B cell (primary cell): Measurements from ENCODE around the gene MIR17HG. TPM values are rescaled to one million over a fixed set of nuclear protein-coding genes. Genes with fewer than 3 reads are reported as not detected.
"Not testable (repeated sequence)": the region's sequence is repeated elsewhere in the genome, so short reads cannot be mapped to it uniquely, and the experiment has no call there.

Experiments
- ATAC-seq: fragments of 200-7000 bp; cut with Tn5 transposase; one replicate; pipeline ENCODE4 v1.10.0; 2021; ENCODE audit warnings: low read depth, mild to moderate bottlenecking, moderate number of reproducible peaks, moderate library complexity
- CTCF ChIA-PET: fragments of 350-600 bp; sonication (Branson Sonifier 250); formaldehyde crosslinking; loops from one replicate; lab custom pipeline; 2021; ENCODE audit warnings: antibody characterized with exemption, inconsistent platforms; lab: Charles Lee
- POLR2A ChIA-PET: fragments of 350-600 bp; sonication (Branson Sonifier 250); formaldehyde crosslinking; loops from one replicate; lab custom pipeline; 2021; ENCODE audit warnings: antibody characterized with exemption; lab: Charles Lee
- DNase-seq: peaks from one replicate; pipeline ENCODE4 v3.0.0; 2013
- H2AFZ ChIP-seq: 2 replicates; pipeline ENCODE4 v1.6.1; 2012; ENCODE audit warnings: mild to moderate bottlenecking, low read depth, low read length; ENCODE audit not compliant: insufficient read depth, poor library complexity, severe bottlenecking
- H3K27ac ChIP-seq, 2 donors: 1 replicate in 1 of 2; 2 replicates in 1 of 2; pipeline ENCODE4 v1.5.1; 2012 to 2013; ENCODE audit warnings: low read length in 2 of 2, mild to moderate bottlenecking in 2 of 2, moderate library complexity in 1 of 2
- H3K27me3 ChIP-seq, 4 experiments: fragments of 200-600 bp in 1 of 4; sonication (generic) in 1 of 4; replicated peaks in 1 of 4; 1 replicate in 2 of 4; 2 replicates in 2 of 4; pipeline versions ENCODE4 v1.6.1 to v1.7.0; 2013 to 2016; ENCODE audit warnings: low read length in 3 of 4, mild to moderate bottlenecking in 2 of 4, mixed read lengths in 1 of 4, moderate library complexity in 1 of 4; ENCODE audit not compliant: insufficient read depth in 4 of 4, control insufficient read depth in 3 of 4; ENCODE audit errors: control extremely low read depth in 1 of 4
- H3K36me3 ChIP-seq, 2 experiments: replicated peaks in 1 of 2; 1 replicate in 1 of 2; 2 replicates in 1 of 2; pipeline versions ENCODE4 v1.6.1 to v1.7.1; 2013; ENCODE audit warnings: low read length in 1 of 2; ENCODE audit not compliant: insufficient read depth in 2 of 2, control insufficient read depth in 1 of 2; ENCODE audit errors: control extremely low read depth in 1 of 2, extremely low read depth in 1 of 2
- H3K4me1 ChIP-seq, 2 donors: fragments of 200-600 bp in 1 of 2; sonication (generic) in 1 of 2; 1 replicate in 1 of 2; 2 replicates in 1 of 2; pipeline versions ENCODE4 v1.5.1 to v1.6.1; 2013 to 2017; ENCODE audit warnings: low read length in 2 of 2; ENCODE audit not compliant: control insufficient read depth in 2 of 2, insufficient read depth in 2 of 2
- H3K4me2 ChIP-seq: replicated peaks from 2 replicates; pipeline ENCODE3; 2012; ENCODE audit warnings: mild to moderate bottlenecking, low read depth, low read length; ENCODE audit not compliant: poor library complexity, severe bottlenecking
- H3K4me3 ChIP-seq, 5 experiments: fragments of 200-600 bp in 1 of 5; sonication (generic) in 1 of 5; 1 replicate in 3 of 5; 2 replicates in 2 of 5; pipeline versions ENCODE4 v1.5.1 to v1.7.0; 2011 to 2016; ENCODE audit warnings: low read length in 4 of 5, mild to moderate bottlenecking in 4 of 5, low read depth in 2 of 5, control low read depth in 1 of 5, moderate library complexity in 1 of 5; ENCODE audit not compliant: insufficient read depth in 1 of 5; ENCODE audit errors: control extremely low read depth in 1 of 5, extremely low read depth in 1 of 5
- H3K79me2 ChIP-seq: fragments of 200-600 bp; sonication (generic); one replicate; pipeline ENCODE4 v1.6.0; 2016; ENCODE audit warnings: low read length; ENCODE audit not compliant: control insufficient read depth, insufficient read depth
- H3K9ac ChIP-seq: fragments of 200-600 bp; sonication (generic); 2 replicates; pipeline ENCODE4 v1.6.1; 2017; ENCODE audit warnings: mild to moderate bottlenecking, low read length, moderate library complexity
- H3K9me3 ChIP-seq, 3 donors: one replicate each; pipeline versions ENCODE4 v1.6.1 to v1.7.1; 2013; ENCODE audit warnings: low read length in 2 of 3; ENCODE audit not compliant: control insufficient read depth in 2 of 3, insufficient read depth in 1 of 3; ENCODE audit errors: control extremely low read depth in 1 of 3
- H4K20me1 ChIP-seq: 2 replicates; pipeline ENCODE4 v1.6.0; 2012; ENCODE audit warnings: mild to moderate bottlenecking, low read length; ENCODE audit not compliant: insufficient read depth, control insufficient read depth, poor library complexity, severe bottlenecking
- H3K27ac Mint-ChIP-seq: one replicate; pipeline ENCODE4 v1.8.0; 2021; ENCODE audit warnings: mixed read lengths
- H3K27me3 Mint-ChIP-seq: one replicate; pipeline ENCODE4 v1.8.0; 2021; ENCODE audit warnings: mixed read lengths
- H3K4me1 Mint-ChIP-seq: one replicate; pipeline ENCODE4 v1.8.0; 2021; ENCODE audit warnings: mixed read lengths
- H3K4me3 Mint-ChIP-seq: one replicate; pipeline ENCODE4 v1.8.0; 2021; ENCODE audit warnings: mixed read lengths
- H3K9me3 Mint-ChIP-seq: one replicate; pipeline ENCODE4 v1.8.0; 2022; ENCODE audit warnings: mixed read lengths; ENCODE audit not compliant: insufficient read depth
- CTCF ChIP-seq: fragments of 200-600 bp; IDR thresholded peaks from one replicate; pipeline ENCODE4 v1.8.0; 2022; ENCODE audit warnings: antibody characterized with exemption, mild to moderate bottlenecking
- EZH2 ChIP-seq: IDR thresholded peaks from 2 replicates; pipeline ENCODE4 v1.6.1; 2012; ENCODE audit warnings: borderline replicate concordance, low read depth, mild to moderate bottlenecking, moderate library complexity, low read length; ENCODE audit not compliant: insufficient read depth, poor library complexity, severe bottlenecking
- WGBS: methylation state at CpG from one replicate; pipeline ENCODE4 v1.1.5; 2013; ENCODE audit warnings: missing lambda C conversion rate; ENCODE audit not compliant: insufficient coverage; 5-methylcytosine and 5-hydroxymethylcytosine counted together
- intact Hi-C: fragments of 100-400 bp; cut with micrococcal nuclease; formaldehyde crosslinking; loops from one replicate; pipeline ENCODE4 v1.10.0; 2022
- polyA plus RNA-seq: library from polyadenylated mRNA; depleted of rRNA; stranded (reverse); fragments of >200 nt; gene quantifications from 2 replicates; pipeline ENCODE4 v1.2.3, GENCODE V29; 2012
- total RNA-seq, 2 donors: library from RNA; stranded (reverse); fragments of 120-200 nt in 1 of 2; gene quantifications; 1 replicate in 1 of 2; 2 replicates in 1 of 2; pipeline versions ENCODE4 v1.2.3 to v1.2.4, GENCODE V29; 2013 to 2022

Gene MIR17HG
- total and polyA plus RNA-seq, 2 donors (not counting 1 experiment from before 2014, with no cell fraction given) = 6.0 to 17.1 TPM

GRCh38 chr13:91351980-91352379 is 4.5 kb downstream of the MIR17HG start:
- Mint-ChIP-seq H3K9me3 (no peaks in the 10 kb centered on the region), H3K27ac (no peak overlapping the region), H3K4me1 (peaks cover 31% of the 10 kb centered on the region), H3K27me3 (no peaks in the 10 kb centered on the region), H3K4me3 (no peak overlapping the region)
- Histone ChIP-seq H3K4me1 (peaks cover 16 to 18% of the 10 kb centered on the region in 2 donors), H4K20me1 (peaks cover 39% of the 10 kb centered on the region), H3K4me3 (no peak overlapping the region), H3K36me3 (peaks cover 2 to 50% of the 10 kb centered on the region in 2 experiments), H3K27ac (no peak overlapping the region), H3K9ac (no peak overlapping the region), H3K27me3 (no peaks in the 10 kb centered on the region), H2AFZ (no peak overlapping the region), H3K9me3 (no peaks in the 10 kb centered on the region), H3K4me2 (no peak overlapping the region), H3K79me2 (peaks cover 37% of the 10 kb centered on the region)
- TF ChIP-seq CTCF (no peak), EZH2 (no peak)
- WGBS = no CpG with 5 or more reads among the region's 2 CpGs
- ATAC-seq = no peak
- intact Hi-C loops = no loop called here
- ChIA-PET CTCF (no interaction called here), POLR2A (no interaction called here)
- DNase-seq = no peak

GRCh38 chr13:91352891-91353290 is 5.4 kb downstream of the MIR17HG start:
- H3K4me1 ChIP-seq = peaks cover 14 to 18% of the 10 kb centered on the region in 2 donors
- H3K27me3 Mint-ChIP-seq, H3K4me2 ChIP-seq, H3K4me3 Mint-ChIP-seq, H3K4me3 ChIP-seq, POLR2A ChIA-PET, H3K9me3 Mint-ChIP-seq, DNase-seq, H3K9ac ChIP-seq, H3K27ac ChIP-seq, H3K27me3 ChIP-seq, H3K27ac Mint-ChIP-seq, H2AFZ ChIP-seq, H3K9me3 ChIP-seq, ATAC-seq, intact Hi-C loops: not testable (repeated sequence)
- CTCF ChIA-PET = interaction anchor here (0.7 kb wide), 1 partner anchor 25 kb away, joined by 3 read pairs; no protein-coding TSS in a partner anchor
- H4K20me1 ChIP-seq = peaks cover 39% of the 10 kb centered on the region
- H3K4me1 Mint-ChIP-seq = peaks cover 33% of the 10 kb centered on the region
- peaks cover 2 to 52% of the 10 kb centered on the region in 2 experiments for H3K36me3 ChIP-seq
- peaks cover 37% of the 10 kb centered on the region for H3K79me2 ChIP-seq
- WGBS = 100% methylated on average over 2 of the region's 7 CpGs
